ENCODE results near the gene GRIK3. TPM values are rescaled to one million over a fixed set of nuclear protein-coding genes. Genes with fewer than 3 reads are reported as not detected.

GRIK3 gene
- total RNA-seq, 4 donors from 2014 or later, result 0.75 to 9.8 (median 1.2) TPM

DNA sequence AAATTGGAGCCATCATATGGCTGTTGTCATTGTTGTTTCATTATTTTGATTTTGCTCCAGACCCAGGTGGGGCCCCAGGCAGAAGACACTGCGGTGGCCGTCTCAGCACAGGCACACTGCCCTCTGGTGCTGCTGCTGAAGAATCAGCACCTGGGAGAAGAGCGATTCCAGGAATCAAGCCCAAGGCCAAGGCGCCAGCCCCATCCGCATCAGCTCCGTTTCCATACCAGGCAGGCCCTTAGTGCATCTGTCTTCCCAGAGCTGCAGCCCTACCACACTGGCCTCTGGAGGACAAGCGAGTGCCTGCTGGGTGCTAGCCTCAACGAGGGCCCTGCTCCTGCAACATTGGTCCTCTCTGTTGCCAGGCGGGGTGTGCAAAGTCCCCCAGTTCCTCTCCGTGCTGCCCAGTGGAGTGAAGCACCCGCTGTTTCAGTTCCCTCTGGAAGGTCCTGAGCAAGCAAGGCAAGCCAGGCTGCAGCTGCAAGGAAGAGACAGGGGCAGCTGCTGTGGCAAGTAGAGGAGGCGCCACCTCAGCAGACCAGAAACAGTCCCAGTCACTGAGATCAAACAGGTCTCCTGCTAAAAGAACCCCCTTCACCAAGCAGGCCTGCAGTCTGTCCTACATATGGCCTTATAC lies 5.2 kb downstream of the GRIK3 start:
- no peak for DNase-seq
- Histone ChIP-seq H3K4me1 (peaks cover 0 to 5% (median 0%) of the 10 kb centered on the region in 4 donors), H3K27me3 (peaks cover 59% of the 10 kb centered on the region), H3K9me3 (no peaks in the 10 kb centered on the region), H3K4me3 (no peak overlapping the region), H3K27ac (no peak overlapping the region), H3K36me3 (no peaks in the 10 kb centered on the region)
- no peak for TF ChIP-seq EP300 (IDR thresholded peaks at IDR 0.05; ENCODE audit: low read depth)
- no peak for TF ChIP-seq POLR2A (IDR thresholded peaks at IDR 0.05)
- TF ChIP-seq, protein P1, sequence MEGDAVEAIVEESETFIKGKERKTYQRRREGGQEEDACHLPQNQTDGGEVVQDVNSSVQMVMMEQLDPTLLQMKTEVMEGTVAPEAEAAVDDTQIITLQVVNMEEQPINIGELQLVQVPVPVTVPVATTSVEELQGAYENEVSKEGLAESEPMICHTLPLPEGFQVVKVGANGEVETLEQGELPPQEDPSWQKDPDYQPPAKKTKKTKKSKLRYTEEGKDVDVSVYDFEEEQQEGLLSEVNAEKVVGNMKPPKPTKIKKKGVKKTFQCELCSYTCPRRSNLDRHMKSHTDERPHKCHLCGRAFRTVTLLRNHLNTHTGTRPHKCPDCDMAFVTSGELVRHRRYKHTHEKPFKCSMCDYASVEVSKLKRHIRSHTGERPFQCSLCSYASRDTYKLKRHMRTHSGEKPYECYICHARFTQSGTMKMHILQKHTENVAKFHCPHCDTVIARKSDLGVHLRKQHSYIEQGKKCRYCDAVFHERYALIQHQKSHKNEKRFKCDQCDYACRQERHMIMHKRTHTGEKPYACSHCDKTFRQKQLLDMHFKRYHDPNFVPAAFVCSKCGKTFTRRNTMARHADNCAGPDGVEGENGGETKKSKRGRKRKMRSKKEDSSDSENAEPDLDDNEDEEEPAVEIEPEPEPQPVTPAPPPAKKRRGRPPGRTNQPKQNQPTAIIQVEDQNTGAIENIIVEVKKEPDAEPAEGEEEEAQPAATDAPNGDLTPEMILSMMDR (IDR thresholded peaks at IDR 0.05), result no peak
- intact Hi-C loops (cut with DNase I; ENCODE audit: low total_unique reads) (no loop called here), in situ Hi-C loops (cut with MboI; ENCODE audit: low pct_ligation_motif_present in 1 of 4, low pct_unique_long_range_greater_than_20kb in 1 of 4, low sequenced_read_pairs in 3 of 4) (no loop called here)
- 10 to 33% methylated on average over 2 to 11 of the region's 12 CpGs for WGBS, 2 donors (ENCODE audit: low coverage in 1 of 2)

- in situ Hi-C loops (cut with MboI; ENCODE audit: low pct_ligation_motif_present in 1 of 4, low pct_unique_long_range_greater_than_20kb in 1 of 4, low sequenced_read_pairs in 3 of 4), result no loop called here
- no peak for DNase-seq
- TF ChIP-seq POLR2A (IDR thresholded peaks at IDR 0.05) (no peak), POLR2AphosphoS5 (IDR thresholded peaks at IDR 0.05) (no peak), EP300 (IDR thresholded peaks at IDR 0.05; ENCODE audit: low read depth) (no peak)
- TF ChIP-seq, protein P1 (IDR thresholded peaks at IDR 0.05), result no peak
- Histone ChIP-seq H3K9me3 (no peaks in the 10 kb centered on the region), H3K27me3 (peaks cover 6% of the 10 kb centered on the region), H3K36me3 (no peaks in the 10 kb centered on the region), H3K4me1 (no peaks in the 10 kb centered on the region), H3K27ac (no peak overlapping the region), H3K4me3 (no peak overlapping the region)
- intact Hi-C loops (cut with DNase I; ENCODE audit: low total_unique reads), result no loop called here
- WGBS, 2 donors (ENCODE audit: low coverage in 1 of 2), result 93% methylated on average over 2 of the region's 2 CpGs; no CpG with 5 or more reads in 1 of the 2 donors
Observed at GRCh38 chr1:37021502-37021901, 12.8 kb downstream of the GRIK3 start.

DNA sequence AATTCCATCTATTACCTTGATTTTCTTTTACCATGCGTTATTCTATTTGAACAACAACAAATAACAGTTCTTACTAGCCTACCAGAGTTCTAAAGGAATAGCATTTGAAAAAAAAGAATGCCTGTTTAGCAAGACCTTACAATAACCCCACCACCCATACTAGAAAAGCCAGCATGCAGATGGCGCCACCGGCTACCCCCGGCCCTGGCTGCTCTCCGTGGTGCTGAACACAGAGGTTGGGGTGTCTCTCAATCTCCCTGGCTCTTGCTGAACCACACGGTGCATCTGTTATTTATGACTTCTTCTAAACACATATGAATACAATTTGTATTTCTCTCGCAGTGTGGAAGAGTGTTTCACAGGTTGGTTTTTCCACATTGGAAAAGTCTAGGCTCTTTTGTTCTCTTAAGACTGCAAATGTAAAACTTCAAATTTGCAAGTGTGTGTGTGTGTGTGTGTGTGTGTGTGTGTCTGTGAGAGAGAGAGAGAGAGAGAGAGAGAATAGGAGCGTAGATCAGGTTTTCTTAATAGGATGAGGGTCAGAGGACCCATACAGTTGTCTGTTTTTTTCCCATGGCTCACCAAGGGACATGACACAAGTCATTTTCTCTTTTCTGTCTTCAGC lies 13.6 kb downstream of the GRIK3 start:
- H3K36me3 ChIP-seq, result no peaks in the 10 kb centered on the region
- H3K4me1 ChIP-seq, result no peaks in the 10 kb centered on the region
- DNase-seq, result no peak
- in situ Hi-C loops (cut with MboI; ENCODE audit: low pct_ligation_motif_present in 1 of 4, low pct_unique_long_range_greater_than_20kb in 1 of 4, low sequenced_read_pairs in 3 of 4), result no loop called here
- H3K4me3 ChIP-seq, result no peak overlapping the region
- H3K27me3 ChIP-seq, result peaks cover 6% of the 10 kb centered on the region
- intact Hi-C loops (cut with DNase I; ENCODE audit: low total_unique reads), result no loop called here
- no peak for TF ChIP-seq EP300 (IDR thresholded peaks at IDR 0.05; ENCODE audit: low read depth)
- TF ChIP-seq, protein P1 (IDR thresholded peaks at IDR 0.05), result no peak
- TF ChIP-seq POLR2A (IDR thresholded peaks at IDR 0.05), result no peak
- TF ChIP-seq POLR2AphosphoS5 (IDR thresholded peaks at IDR 0.05), result no peak
- no peaks in the 10 kb centered on the region for H3K9me3 ChIP-seq
- WGBS, 2 donors (ENCODE audit: low coverage in 1 of 2), result 22 to 29% methylated on average over 8 of the region's 8 CpGs
- H3K27ac ChIP-seq, result no peak overlapping the region

- Histone ChIP-seq H3K27me3 (peaks cover 6% of the 10 kb centered on the region), H3K4me3 (no peak overlapping the region), H3K9me3 (no peaks in the 10 kb centered on the region), H3K27ac (no peak overlapping the region), H3K4me1 (no peaks in the 10 kb centered on the region), H3K36me3 (no peaks in the 10 kb centered on the region)
- intact Hi-C loops (cut with DNase I; ENCODE audit: low total_unique reads), result no loop called here
- TF ChIP-seq POLR2AphosphoS5 (IDR thresholded peaks at IDR 0.05), result no peak
- no peak for TF ChIP-seq EP300 (IDR thresholded peaks at IDR 0.05; ENCODE audit: low read depth)
- TF ChIP-seq, protein P1 (IDR thresholded peaks at IDR 0.05), result no peak
- TF ChIP-seq POLR2A (IDR thresholded peaks at IDR 0.05), result no peak
- in situ Hi-C loops (cut with MboI; ENCODE audit: low pct_ligation_motif_present in 1 of 4, low pct_unique_long_range_greater_than_20kb in 1 of 4, low sequenced_read_pairs in 3 of 4), result no loop called here
- DNase-seq, result no peak
Observed at GRCh38 chr1:37018510-37018909, 15.8 kb downstream of the GRIK3 start.
